ENCODE results near the gene RASA4.
"Not testable (repeated sequence)": the region's sequence is repeated elsewhere in the genome, so short reads cannot be mapped to it uniquely, and the experiment has no call there.

The RASA4 gene

DNA sequence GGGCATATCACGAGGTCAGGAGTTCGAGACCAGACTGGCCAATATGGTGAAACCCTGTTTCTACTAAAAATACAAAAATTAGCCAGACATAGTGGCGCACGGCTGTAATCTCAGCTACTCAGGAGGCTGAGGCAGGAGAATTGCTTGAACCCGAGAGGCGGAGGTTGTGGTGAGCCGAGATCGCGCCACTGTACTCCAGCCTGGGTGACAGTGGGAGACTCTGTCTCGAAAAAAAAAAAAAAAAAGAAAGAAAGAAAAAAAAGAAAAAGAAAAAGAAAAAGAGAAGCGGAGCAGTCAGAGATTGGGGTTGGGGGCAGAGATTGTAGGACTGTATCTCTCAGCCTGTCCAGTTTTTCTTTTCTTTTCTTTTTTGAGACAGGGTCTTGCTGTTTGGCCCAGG is 73.8 kb downstream of the RASA4 start:
- not testable (repeated sequence) for DNase-seq (ENCODE audit: low spot score)

DNA sequence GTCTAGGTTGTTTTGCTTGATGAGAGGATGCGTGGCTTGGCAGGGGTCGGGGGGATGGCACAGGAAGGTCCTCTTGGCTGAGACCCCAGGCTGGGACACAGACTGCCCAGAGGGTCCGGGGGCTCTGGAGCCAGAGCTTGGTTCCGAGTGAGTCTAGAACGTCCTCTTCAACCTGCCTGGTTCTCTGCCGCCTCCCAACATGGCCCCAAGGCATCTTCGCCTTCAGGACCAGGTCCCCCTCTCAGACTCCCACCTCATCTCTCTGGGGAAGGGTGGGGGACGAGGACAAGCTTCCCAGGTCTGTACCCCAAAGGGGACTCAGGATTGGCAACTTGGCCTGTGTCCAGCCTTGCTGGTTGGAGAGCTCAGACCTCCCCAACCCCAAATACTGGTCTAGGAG is 74.5 kb downstream of the RASA4 start:
- DNase-seq (ENCODE audit: low spot score) = not testable (repeated sequence)

DNA sequence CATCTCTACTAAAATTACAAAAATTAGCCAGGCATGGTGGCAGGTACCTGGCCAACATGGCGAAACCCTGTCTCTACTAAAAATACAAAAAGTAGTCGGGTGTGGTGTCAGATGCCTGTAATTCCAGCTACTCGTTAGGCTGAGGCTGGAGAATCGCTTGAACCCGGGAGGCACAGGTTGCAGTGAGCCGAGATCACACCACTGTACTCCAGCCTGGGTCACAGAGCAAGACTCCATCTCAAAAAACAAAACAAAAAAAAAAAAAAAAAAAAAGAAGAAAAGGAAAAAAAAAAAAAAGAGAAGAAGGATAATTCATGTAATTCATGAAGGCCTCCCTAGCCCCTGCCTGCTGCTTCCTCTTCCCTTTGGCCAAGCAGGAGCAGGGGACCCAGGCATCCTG is 76.0 kb downstream of the RASA4 start:
- not testable (repeated sequence) for DNase-seq (ENCODE audit: low spot score)

DNA sequence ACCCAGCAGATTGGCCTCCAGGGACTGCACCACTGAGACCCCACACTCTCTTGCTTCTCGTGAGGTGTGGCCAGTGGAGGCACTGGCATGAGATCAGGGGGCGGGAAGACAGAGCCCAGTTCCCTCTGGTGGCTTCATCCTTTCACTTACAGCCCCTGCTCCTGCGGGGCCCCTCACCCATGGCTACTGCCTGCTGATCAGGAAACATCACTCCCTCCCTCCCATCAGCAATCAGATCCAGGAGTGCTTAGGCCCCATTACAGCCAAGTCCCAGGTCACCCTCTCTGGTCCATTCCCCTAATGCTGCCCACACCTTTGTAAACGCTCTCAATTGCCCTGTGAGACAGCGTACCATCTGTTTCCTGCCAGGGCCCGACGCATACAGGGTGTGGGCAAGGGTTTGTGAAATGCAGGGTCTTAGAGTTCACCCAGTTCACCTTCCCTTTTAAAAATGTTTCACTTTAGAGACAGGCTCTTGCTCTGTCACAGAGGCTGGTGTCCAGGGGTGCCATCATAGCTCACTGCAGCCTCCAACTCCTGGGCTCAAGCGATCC is 81.4 kb downstream of the RASA4 start:
- peak; percentile 37 for DNase-seq (ENCODE audit: low spot score)

DNA sequence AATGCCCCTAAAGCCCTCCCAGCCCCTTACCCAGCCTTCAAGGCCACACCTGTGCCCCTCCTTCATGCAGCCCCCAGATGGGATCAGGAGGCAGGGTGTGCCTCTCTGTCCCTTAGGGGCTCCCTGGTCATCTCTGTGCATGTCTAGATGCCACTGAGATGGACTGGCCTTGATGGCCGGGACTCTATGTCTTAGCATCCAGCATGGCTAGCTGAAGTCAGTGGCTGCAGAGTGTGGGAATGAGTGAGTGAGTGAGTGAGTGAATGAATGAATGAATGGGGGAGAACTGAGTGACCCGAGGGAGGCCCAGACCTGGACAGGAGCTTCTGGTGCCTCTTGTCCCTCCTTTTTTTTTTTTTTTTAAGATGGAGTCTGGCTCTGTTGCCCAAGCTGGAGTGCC is 84.4 kb downstream of the RASA4 start:
- DNase-seq (ENCODE audit: low spot score) = not testable (repeated sequence)

DNA sequence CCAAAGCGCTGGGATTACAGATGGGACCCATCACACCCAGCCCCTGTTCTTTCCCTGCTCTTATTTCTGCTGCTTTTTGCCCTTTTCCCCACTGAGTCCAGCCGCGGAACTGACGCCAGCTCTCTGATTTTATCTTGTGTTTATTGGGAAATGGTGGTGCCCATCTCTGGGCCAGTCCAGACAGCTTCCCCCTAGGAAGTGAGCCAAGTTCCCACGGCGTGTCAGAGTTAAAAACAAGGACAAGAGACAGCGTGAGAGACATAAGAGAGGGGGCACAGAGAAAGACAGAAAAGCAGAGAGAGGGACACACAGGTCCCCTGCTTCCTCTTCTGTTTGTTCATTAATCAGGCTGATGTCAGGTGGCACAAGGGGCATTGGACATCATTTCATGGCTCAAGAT is 85.0 kb downstream of the RASA4 start:
- DNase-seq (ENCODE audit: low spot score) = not testable (repeated sequence)

DNA sequence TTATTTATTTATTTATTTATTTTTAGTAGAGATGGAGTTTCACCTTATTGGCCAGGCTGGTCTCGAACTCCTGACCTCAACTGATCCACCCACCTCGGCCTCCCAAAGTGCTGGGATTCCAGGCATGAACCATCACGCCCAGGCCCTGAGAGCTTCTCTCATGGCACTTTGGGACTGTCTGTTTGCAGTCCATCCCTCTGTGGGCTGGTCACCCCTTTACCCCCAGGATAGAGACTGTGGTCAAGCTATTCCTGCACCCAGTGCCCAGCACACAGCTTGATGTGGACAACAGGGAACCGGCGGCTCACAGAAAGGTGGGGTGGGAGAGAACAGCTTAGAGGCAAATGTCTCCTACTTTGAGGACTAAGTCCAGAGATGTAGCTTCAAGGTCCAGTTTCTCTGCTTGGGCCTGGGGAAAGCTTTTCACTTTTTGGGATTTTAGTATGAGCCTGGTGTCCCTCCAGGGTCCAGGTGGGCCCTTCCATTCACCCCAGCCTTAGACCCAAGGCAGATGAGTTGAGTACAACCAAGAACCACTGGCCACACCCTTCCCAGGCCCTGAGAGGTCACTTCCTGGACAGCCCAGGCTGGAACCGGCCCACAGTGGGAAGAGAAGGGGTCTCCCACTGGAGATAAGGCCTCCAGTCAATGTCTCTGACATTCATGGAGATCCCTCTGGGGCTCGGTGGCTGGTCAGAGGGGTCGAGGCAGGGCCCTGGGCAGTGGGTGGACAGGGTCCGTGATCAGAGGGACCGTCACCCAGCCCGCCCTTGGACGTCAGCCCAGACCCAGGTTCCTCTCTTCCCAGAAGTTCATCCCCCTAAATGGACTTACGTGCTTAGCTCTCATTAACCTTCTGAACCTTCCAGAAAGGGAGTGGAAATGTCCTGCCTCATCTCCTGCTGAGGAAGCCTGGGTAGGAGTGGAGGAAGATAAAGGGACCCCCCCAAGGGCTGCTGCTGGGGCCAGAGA is 88.4 kb downstream of the RASA4 start:
- not testable (repeated sequence) for DNase-seq (ENCODE audit: low spot score)

DNA sequence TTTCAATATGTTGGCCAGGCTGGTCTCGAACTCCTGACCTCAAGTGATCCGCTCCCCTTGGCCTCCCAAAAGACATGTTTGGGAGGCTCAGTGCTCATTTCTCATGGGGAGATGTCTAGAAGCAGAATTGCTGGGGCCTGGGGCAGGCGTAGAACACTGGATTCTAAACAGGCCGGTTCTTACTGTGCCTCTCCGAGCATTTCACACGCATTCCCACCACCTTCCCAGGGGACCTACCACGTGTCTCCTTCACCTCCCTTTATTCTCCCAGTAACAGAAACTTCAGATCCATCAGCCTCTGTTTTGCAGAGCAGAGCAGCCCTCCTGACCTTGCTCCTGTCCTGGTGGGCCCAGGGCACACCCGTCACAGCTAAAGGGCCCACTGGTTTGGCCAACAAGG is 89.4 kb downstream of the RASA4 start:
- not testable (repeated sequence) for DNase-seq (ENCODE audit: low spot score)

DNA sequence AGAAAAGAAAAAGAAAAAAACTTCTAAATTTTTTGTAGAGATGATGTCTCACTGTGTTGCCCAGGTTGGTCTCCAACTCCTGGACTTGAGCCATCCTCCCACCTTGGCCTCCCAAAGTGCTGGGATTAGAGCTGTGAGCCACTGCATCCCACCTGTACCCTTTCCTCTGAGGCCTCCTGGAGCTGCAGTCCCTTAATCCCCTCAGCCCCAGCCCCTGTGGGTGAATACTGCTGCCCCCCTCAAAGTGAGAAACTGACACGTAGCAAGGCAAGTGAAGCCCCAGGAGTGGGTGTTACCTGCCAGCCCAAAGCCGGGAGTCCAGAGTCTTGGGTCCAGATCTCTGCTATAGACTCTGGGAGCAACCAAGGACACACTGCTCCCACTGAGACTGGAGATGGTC is 91.8 kb downstream of the RASA4 start:
- not testable (repeated sequence) for DNase-seq (ENCODE audit: low spot score)

Data from left forelimb (tissue), 1 donor.